ENCODE data around the gene BBS4. TPM values are rescaled to one million over a fixed set of nuclear protein-coding genes. Genes with fewer than 3 reads are reported as not detected.
"Not testable (repeated sequence)": the region's sequence is repeated elsewhere in the genome, so short reads cannot be mapped to it uniquely, and the experiment has no call there.

BBS4 gene
- total RNA-seq, 1 donor from 2014 or later: 7.7 TPM

GRCh38 chr15:72706266-72706665 is 20.3 kb downstream of the BBS4 start:
- no peak for ATAC-seq

- ATAC-seq: not testable (repeated sequence)
Observed at GRCh38 chr15:72708551-72709303, 22.7 kb downstream of the BBS4 start.

- peak; percentile 62 for ATAC-seq
Observed at GRCh38 chr15:72722071-72722696, 36.2 kb downstream of the BBS4 start.

GRCh38 chr15:72724028-72724427 is 38.0 kb downstream of the BBS4 start:
- ATAC-seq: no peak

GRCh38 chr15:72725446-72725845 is 39.4 kb downstream of the BBS4 start:
- ATAC-seq: no peak

GRCh38 chr15:72725851-72726250 is 39.8 kb downstream of the BBS4 start:
- not testable (repeated sequence) for ATAC-seq

GRCh38 chr15:72727154-72727553 is 41.1 kb downstream of the BBS4 start:
- ATAC-seq: no peak

- ATAC-seq: not testable (repeated sequence)
Observed at GRCh38 chr15:72728249-72728648, 42.2 kb downstream of the BBS4 start.

- no peak for ATAC-seq
Observed at GRCh38 chr15:72728821-72729220, 42.8 kb downstream of the BBS4 start.

GRCh38 chr15:72732086-72732485 is 46.1 kb downstream of the BBS4 start:
- ATAC-seq: no peak

GRCh38 chr15:72732516-72732915 is 46.5 kb downstream of the BBS4 start:
- ATAC-seq: no peak

GRCh38 chr15:72733941-72734738 is 48.1 kb downstream of the BBS4 start:
- ATAC-seq: no peak

GRCh38 chr15:72735111-72735510 is 49.1 kb downstream of the BBS4 start:
- ATAC-seq: no peak

- no peak for ATAC-seq
Observed at GRCh38 chr15:72737061-72737460, 51.1 kb downstream of the BBS4 start.

GRCh38 chr15:72737723-72738122 is 51.7 kb downstream of the BBS4 start:
- no peak for ATAC-seq

GRCh38 chr15:72740219-72740618 is 54.2 kb downstream of the BBS4 start:
- no peak for ATAC-seq

- no peak for ATAC-seq
Observed at GRCh38 chr15:72749700-72750099, 63.7 kb downstream of the BBS4 start.

- ATAC-seq: no peak
Observed at GRCh38 chr15:72751751-72752455, 65.9 kb downstream of the BBS4 start.

- ATAC-seq: no peak
Observed at GRCh38 chr15:72754096-72754495, 68.1 kb downstream of the BBS4 start.

- no peak for ATAC-seq
Observed at GRCh38 chr15:72758182-72758581, 72.2 kb downstream of the BBS4 start.

- no peak for ATAC-seq
Observed at GRCh38 chr15:72760590-72761260, 74.7 kb downstream of the BBS4 start.

- no peak for ATAC-seq
Observed at GRCh38 chr15:72764656-72765055, 78.6 kb downstream of the BBS4 start.
